OCI-LY3 (cell line): ENCODE results near the gene MCM5.

Experiments used
- CTCF ChIP-seq: fragments of 200-600, 300-600 bp; sonication (generic); IDR thresholded peaks from 2 replicates; pipeline ENCODE4 v1.5.1; 2014; ENCODE audit warnings: antibody characterized with exemption, low read length, low read depth
- EZH2phosphoT487 ChIP-seq: fragments of 200-600 bp; shearing (Covaris generic); IDR thresholded peaks from 2 replicates; pipeline ENCODE4 v1.6.1; 2018; ENCODE audit warnings: antibody characterized with exemption, mixed run types, low read depth

DNA sequence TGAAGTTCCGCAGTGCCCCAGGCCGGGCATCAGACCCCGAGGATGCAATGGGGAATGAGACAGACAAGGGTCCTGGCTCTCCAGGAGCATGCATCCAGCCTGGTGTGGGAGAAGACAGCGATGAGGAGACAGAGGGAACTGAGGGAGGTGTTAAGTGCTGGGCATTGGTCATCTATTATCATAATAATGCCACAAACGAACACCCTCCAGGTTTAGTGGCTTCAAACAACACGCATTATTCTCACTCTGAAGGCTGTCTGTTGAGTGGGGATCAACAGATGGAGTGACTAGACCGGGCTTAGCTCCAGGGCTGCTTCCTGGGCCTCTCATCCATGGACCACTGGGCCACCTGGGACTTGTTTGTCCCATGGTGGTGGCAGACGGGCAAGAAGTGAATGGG is 48.6 kb downstream of the MCM5 start:
- TF ChIP-seq CTCF (no peak), EZH2phosphoT487 (no peak)
